Astrocyte of the spinal cord (primary cell): ENCODE data around the gene MACO1.

Experiments
- DNase-seq: peaks from one replicate; pipeline ENCODE4 v3.0.0; 2011; ENCODE audit warnings: low read depth, low spot score
- H3K4me3 ChIP-seq: 2 replicates; pipeline ENCODE4 v1.5.1; 2011; ENCODE audit warnings: low read depth, mild to moderate bottlenecking, low read length, moderate library complexity
- in situ Hi-C: cut with HindIII; loops from 2 replicates; pipeline ENCODE4 v1.10.0; 2017; ENCODE audit warnings: low sequenced_read_pairs
- TF ChIP-seq, protein P1 (sequence below): IDR thresholded peaks from 2 replicates; pipeline ENCODE4 v1.5.1; 2012; ENCODE audit warnings: low read depth, mild to moderate bottlenecking, low read length, inconsistent platforms

MACO1 gene

DNA sequence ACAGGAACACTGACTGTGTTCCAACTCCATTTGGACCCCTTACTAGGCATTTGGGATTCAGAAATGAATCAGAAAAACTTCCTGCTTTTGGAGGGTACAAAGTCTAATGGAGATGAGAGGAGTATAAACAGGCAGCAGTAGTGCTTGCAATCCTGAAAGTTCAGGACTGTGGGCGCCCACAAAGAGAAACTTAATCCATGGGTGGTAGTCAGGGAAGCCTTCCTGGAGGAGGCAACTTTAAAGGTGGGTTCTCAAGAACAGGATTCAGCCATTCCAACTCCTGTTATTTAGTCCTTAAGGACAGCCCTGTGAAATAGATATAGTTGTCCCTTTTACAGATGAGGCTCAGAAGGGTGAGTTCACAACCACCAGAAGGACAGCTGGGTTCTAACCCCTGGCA is 110.7 kb downstream of the MACO1 start:
- no peak for DNase-seq
- H3K4me3 ChIP-seq = no peak overlapping the region
- in situ Hi-C loops = no loop called here

GRCh38 chr1:25541889-25542658 is 111.4 kb downstream of the MACO1 start:
- H3K4me3 ChIP-seq = no peak overlapping the region
- in situ Hi-C loops = no loop called here
- DNase-seq = no peak
- TF ChIP-seq, protein P1, sequence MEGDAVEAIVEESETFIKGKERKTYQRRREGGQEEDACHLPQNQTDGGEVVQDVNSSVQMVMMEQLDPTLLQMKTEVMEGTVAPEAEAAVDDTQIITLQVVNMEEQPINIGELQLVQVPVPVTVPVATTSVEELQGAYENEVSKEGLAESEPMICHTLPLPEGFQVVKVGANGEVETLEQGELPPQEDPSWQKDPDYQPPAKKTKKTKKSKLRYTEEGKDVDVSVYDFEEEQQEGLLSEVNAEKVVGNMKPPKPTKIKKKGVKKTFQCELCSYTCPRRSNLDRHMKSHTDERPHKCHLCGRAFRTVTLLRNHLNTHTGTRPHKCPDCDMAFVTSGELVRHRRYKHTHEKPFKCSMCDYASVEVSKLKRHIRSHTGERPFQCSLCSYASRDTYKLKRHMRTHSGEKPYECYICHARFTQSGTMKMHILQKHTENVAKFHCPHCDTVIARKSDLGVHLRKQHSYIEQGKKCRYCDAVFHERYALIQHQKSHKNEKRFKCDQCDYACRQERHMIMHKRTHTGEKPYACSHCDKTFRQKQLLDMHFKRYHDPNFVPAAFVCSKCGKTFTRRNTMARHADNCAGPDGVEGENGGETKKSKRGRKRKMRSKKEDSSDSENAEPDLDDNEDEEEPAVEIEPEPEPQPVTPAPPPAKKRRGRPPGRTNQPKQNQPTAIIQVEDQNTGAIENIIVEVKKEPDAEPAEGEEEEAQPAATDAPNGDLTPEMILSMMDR = no peak

More for the DNA sequence above, 110.7 kb downstream of the MACO1 start:
- TF ChIP-seq, protein P1 = no peak

DNA sequence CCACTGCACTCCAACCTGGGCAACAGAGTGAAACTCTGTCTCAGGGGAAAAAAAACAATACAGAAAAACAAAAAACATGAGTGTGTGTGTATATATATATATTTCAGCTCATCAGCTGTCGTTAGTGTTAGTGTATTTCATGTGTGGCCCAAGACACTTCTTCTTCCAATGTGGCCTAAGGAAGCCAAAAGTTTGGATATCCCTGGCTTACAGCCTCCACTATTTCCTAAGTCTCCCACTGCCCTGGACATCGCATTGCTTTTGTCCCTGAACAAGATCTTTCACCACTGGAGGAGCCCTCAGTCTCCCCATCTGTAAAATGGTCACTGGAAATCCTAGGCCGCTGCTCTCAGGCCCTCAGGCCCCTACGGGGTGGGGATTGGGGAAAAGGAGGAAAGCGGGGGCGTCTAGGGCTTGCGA is 112.3 kb downstream of the MACO1 start:
- DNase-seq = no peak
- TF ChIP-seq, protein P1 = no peak
- peak overlapping the region; percentile 64 for H3K4me3 ChIP-seq
- in situ Hi-C loops = no loop called here

GRCh38 chr1:25543425-25544242 is 112.9 kb downstream of the MACO1 start, which contains the start of gene LDLRAP1:
TSS of gene LDLRAP1 (plus strand) at chr1:25543606. CDS start at chr1:25543699, 93 bp downstream.
- in situ Hi-C loops = no loop called here
- peak within 1 kb of the TSS; percentile 64 for H3K4me3 ChIP-seq
- DNase-seq = peak; percentile 70
- TF ChIP-seq, protein P1 = no peak

DNA sequence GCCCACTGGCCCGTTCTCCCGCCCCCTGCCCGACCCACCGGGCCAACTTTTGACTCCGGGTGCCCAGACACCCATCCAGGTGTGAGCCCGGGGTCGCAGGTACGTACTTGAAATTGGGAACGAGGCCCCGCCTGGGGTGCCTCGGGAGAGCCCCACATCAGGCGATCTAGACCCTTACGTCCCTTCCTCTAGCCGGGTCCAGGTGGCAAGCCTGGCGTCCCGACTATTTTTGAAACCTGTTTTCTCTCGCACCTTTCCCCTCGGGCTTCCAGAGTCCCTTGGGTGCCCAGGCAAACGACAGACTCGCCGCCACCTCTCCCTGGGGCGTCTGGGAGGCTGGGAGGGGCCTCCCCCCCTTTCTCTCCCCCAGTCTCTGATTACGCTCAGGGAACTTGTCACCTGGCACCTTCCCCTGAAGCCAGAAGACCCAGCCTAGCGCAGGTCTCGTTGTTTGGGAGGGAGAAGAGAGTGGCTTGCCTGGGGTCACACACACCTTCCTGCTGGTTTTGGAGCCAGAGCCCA is 113.6 kb downstream of the MACO1 start:
- H3K4me3 ChIP-seq = peak overlapping the region; percentile 64
- in situ Hi-C loops = no loop called here
- TF ChIP-seq, protein P1 = no peak
- no peak for DNase-seq

GRCh38 chr1:25544819-25545218 is 114.1 kb downstream of the MACO1 start:
- TF ChIP-seq, protein P1 = no peak
- DNase-seq = no peak
- in situ Hi-C loops = no loop called here
- H3K4me3 ChIP-seq = no peak overlapping the region
